GM18511 (cell line): ENCODE measurements around the gene LRFN5.
"Not testable (repeated sequence)": the region's sequence is repeated elsewhere in the genome, so short reads cannot be mapped to it uniquely, and the experiment has no call there.

Source experiments
- ATAC-seq: cut with Tn5 transposase; IDR thresholded peaks from one replicate; pipeline ENCODE4 v1.9.1; 2021; ENCODE audit warnings: mild to moderate bottlenecking, moderate library complexity; ENCODE audit not compliant: unreplicated experiment

The LRFN5 gene

DNA sequence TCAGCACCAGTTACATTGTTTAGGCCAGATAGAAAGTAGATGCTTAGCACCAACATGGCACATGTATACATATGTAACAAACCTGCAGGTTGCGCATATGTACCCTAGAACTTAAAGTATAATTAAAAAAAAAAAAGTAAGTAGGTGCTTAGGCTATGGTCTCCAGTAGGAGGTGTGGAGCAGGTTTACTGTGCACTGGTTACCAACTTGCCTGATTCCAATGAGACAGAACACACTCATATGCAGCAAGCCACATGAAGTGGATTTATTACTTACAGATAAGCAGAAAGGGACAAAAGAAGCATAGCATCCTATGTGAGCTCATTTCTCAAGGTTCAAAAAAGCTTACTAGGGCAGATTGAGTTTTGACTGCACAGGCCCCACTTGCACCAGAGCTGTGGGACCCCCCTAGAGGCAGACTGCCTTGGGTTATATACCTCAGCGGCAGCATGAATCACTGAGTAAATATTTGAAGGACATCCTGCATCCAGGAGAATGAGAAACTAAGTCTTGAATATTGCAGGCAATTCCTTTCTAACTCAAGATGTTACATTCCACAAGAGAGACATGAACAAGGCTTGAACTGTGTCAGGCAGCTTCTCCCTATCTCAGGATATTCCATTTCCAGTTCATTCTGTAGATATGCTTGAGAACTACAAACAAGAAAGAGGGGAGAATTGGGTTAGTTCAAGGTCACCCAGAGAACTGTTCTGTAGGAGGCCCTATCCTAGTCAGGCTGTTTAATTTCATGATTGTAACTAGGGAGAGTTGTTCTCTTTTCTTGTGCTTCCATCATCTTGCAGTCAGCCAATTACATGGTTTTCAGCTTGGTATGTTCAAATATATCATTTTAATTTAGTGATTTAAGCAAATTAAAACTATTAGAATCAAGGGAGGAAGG is 30.1 kb downstream of the LRFN5 start:
- no peak for ATAC-seq

DNA sequence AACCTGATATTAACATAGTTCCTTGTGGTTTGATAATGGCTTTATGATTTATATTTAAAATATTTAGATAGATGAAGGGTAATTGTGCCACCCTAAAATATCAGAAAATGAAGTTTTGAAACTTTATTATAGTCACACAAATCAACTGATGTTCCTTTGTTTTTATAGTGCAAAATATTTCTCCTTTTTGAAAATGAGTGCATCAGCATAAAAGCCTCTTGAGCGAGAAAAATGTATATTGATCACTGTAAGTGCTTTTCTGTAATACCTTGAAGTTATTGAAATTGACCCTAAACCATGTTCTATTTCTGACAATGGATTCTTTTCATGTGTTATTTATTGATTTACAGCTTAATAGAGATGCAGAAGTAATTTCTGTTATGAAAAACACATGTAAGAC is 35.0 kb downstream of the LRFN5 start:
- no peak for ATAC-seq

DNA sequence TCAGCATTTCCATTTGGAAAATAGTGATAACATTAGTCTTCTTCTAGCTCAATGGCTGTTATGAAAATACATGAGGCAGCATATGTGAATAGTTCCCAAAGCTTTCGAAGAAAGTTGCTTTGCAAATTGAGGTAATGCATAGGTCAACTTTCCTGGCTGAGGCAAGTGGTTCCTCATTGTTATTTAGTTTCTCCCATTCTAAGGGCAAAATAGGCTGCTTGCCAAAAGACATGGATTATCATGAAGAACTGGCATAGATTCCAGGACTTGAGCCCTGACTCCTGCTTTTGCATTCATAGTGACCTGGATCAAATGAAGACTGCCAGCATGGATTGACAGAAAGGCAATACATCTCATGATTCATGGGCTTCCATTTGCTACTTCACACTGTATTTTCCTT is 35.7 kb downstream of the LRFN5 start:
- no peak for ATAC-seq

DNA sequence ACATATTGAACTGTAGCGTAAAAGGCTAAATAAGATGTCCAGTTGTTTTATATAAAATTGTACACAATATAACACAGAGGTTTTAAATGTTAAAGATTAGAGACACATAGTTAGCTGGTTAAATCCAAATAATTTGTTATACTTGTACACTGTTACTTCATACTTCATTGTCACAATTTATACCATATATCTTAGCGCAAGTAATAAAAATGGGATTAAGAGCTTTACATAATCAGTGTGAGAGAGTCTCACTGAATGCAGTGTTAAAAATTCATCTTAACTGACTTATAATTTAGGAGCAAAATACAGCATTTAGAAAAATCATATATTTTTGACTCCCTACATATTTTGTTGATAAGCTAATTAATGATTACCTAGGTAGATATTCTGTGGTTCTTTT is 36.1 kb downstream of the LRFN5 start:
- ATAC-seq = no peak

DNA sequence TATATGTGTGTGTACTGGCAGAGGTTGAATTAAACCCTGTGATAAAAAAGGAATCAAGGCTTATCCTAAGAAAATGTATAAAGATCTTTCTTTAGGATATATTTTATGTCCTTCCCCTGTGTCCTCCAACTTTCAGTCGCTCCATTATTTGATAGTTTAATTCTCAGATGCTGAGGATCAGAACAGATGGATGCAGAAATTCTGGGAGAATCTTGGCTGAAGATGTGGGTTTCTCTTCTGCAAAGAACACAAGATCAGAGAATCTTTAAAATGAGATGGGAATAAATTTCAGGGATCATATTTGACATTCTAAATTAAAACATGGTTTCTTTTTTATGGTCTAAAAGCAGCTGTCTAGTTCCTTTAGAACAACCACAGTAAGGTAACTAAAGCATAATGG is 37.9 kb downstream of the LRFN5 start:
- ATAC-seq = no peak

DNA sequence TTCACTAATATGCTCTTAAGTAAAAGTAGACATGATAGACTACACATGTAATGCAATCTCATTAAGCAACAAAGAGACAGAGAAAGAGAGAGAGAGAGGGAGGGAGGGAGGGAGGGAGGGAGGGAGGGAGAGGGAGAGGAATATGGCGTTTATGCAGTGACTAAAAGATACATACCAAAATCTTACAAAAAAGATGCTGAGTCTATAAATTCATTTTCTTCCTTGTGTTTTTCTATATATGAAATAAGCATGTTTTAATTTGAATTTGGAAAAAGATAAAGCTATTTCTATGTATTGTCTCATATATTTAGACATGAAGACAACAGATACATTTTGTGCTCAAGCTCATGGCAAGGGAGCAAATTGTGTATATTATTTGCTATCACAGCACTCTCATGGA is 44.1 kb downstream of the LRFN5 start:
- ATAC-seq = no peak

DNA sequence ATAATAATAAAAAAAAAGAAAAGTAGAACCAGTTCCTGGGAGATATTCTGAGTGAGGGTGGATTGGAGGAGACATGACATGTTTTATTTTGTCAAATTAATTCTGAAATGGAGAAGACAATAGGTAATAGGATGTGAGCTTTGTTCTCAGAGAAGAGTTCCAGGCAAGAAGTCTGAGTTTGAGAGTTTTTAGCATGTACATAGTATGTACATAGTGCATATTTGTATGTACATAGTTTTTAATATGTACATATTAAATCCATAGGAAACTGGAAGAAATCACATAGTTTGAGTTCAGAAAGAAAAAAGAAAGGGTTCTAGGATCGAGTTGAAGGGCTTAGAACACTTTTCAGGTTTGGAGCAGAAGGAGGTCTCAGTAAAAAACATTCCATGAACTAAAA is 47.5 kb downstream of the LRFN5 start:
- no peak for ATAC-seq

DNA sequence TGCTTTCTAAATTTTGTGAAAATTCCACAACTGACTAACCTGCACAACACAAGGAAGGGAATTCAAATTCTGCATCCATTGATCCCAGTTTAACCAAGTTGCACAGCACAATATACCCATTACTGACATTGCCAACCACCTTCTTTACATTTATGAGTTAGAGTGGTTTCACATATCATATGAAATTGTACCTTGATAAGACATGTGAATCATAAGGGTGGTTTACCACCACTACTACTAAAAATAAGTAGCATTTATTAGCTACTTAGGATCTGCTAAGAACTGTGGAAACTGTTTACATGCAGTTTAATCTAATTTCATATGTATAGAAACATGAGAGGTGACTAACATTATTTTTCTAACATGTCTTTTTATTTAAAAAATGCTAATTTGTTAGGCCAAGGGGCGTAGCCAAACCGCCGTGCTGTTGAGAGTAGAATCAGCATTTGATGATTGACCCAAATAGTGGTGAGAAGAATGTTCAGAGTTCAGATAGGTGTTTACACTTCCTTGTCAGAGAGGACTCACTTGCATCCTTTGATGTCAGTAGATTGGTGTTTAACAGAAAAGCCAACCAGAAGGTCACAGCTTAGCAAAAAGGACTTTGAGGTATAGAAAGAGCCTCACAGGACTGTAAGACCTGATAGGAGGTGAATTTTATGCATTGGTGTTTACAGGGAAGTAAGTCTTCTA is 56.2 kb downstream of the LRFN5 start:
- ATAC-seq = no peak

DNA sequence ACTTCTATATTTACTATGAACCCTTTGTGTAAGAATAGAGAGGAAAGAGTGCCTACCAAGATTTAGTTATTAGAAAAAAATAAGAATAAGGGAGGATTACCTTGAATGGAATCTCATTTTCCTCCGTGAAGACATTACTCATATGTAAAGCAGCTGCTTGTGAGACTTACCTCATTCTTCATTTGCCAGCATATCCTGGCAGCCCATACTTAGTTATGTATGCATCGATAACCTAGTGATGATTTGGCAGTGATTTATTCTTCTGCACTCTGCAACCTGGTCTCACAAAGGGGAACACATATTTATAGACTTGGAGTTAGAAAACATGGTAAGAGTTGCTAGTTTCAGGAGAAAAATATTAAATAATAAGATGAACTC is 56.8 kb downstream of the LRFN5 start:
- ATAC-seq = no peak

DNA sequence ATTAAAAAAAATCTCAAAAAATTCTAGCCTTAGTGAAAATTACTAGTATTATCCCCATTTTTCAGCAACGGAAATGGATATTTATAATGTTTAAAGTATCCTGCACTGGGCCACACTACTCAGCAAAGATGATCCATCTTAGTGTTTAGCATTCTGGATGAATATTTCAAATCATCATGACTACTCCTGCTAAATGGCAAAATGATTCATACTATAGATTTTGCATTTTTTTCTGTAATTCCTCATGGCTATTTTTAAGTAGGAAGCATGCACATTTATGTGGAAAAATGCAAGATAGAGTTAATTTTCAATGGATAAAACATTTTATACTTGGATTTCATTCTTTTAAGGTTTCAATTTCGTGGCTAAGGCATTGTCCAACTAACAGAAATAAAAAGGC is 59.6 kb downstream of the LRFN5 start:
- no peak for ATAC-seq

DNA sequence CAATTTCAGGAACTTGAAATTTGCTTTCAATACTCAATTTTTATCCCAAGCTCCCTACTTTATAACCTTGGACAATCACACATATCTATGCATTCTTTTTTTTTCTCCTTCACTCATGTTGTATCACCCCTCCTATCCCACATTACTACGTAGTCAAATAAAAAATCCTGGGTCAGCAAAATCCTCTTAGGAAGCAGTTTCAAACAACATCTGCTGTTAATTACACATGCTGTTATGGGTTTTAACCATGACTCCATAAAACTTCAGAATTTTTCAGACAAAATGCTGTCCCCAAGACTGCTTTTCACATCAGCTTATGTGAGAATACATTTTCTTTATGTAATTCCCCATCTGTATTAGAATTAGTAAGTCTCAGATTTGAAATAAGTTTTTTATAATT is 61.7 kb downstream of the LRFN5 start:
- ATAC-seq = no peak

DNA sequence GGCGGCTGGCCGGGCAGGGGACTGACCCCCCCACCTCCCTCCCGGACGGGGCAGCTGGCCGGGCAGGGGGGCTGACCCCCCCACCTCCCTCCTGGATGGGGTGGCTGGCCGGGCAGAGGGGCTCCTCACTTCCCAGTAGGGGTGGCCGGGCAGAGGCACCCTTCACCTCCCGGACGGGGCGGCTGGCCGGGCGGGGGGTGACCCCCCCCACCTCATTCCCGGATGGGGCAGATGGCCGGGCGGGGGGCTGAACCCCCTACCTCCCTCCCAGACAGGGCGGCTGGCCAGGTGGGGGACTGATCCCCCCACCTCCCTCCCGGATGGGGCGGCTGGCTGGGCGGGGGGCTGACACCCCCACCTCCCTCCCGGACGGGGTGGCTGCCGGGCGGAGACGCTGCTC is 66.9 kb downstream of the LRFN5 start:
- not testable (repeated sequence) for ATAC-seq

DNA sequence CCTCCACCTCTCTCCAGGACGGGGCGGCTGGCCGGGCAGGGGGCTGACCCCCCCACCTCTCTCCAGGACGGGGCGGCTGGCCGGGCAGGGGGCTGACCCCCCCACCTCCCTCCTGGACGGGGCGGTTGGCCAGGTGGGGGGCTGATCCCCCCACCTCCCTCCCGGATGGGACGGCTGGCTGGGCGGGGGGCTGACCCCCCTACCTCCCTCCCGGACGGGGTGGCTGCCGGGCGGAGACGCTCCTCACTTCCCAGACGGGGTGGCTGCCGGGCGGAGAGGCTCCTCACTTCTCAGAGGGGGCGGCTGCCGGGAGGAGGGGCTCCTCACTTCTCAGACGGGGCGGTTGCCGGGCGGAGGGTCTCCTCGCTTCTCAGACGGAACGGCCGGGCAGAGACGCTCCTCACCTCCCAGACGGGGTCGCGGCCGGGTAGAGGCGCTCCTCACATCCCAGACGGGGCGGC is 67.9 kb downstream of the LRFN5 start:
- not testable (repeated sequence) for ATAC-seq

DNA sequence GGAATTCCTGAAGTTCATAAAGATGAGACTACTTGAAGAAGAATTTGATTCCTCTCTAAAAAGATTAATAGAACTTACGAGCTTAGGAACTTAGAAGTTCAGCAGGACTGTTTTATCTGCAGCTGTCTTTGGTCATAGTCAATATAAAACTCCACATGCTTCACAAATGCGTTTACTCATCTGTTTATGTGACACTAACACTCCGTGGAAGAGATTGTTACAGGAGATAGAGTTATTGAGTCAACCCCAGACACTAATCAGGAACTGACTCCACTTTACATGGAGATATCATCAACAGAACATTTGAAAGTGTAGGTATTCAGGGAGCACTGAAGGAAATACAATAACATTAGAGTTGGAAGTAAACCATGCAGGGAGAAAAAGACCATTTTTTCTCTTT is 92.8 kb downstream of the LRFN5 start:
- no peak for ATAC-seq

DNA sequence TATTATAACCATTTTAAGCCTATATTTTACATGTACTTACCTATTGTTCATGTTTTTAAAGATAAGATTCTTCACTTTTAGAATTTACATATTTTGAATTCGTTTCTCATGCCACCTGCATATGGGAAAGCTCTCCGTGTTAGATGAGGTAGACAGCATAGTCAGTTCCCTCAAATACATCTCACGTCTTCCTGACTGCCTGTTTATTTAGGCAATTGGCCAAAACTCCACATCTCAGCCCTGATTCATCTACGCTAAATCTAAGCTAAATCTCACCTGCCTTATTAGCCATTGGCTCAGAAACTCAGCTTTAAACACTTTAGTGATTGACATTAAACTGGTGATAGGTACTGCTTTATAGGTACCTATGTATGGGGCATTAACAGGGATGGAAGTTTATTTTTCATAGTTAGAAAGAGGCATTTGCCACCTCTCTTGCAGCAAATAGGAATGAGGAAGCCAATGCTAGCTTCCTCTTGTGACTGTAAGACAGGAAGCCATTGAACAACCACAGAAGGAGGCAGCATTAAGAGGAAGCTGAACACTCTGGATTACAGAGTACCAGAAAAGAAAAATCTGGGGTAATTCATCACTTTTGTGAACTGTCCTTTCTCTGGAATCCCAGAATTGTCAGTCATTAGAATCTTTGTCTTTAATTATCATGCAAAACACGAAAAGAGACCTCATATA is 111.9 kb downstream of the LRFN5 start:
- no peak for ATAC-seq

DNA sequence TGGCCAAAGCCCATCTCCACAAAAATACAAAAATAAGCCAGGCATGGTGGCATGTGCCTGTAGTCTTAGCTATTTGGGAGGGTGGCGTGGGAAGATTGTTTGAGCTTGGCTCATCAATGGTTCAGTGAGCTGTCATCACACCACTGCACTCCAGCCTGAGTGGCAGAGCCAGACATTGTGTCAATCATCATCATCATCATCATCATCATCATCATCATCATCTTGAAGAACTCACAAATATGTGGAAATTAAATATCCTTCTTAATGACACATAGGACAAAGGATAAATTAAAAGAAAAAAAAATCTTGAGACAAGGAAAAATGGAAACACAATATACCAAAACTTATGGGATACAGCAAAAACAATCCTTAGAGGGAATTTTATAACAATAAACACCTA is 132.5 kb downstream of the LRFN5 start:
- no peak for ATAC-seq

DNA sequence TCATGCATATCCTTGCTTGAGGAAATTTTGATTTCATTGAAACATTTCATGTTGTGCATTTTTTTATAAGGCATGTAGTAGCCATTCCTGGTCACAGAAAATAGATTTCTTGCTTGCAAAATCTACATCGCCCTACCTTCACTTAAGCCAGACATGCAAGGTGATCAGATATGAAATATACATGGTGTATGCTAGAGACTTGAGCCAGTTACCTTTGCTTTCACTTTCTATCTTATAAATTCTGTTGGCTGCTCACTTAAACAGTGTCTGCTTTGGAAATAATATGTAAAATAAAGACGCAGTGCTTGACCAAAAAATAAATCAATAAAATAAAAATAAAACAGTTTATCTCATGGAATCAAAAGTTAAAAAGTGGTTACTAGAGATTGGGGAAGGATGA is 136.5 kb downstream of the LRFN5 start:
- no peak for ATAC-seq

DNA sequence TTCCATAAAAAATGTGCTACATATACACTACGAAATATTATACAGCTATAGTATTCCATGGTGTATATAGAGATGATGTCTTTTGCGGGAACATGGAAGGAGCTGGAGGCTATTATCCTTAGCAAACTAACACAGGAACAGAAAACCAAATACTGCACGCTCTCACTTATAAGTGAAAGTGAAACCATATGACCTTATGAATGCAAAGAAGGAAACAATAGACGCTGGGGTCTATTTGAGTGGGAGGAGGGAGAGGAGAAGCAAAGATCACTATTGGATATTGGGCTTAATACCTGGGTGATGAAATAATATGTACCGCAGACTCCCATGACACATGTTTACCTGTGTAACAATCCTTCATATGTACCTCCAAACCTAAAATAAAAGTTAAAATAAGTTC is 142.8 kb downstream of the LRFN5 start:
- ATAC-seq = peak; percentile 95

DNA sequence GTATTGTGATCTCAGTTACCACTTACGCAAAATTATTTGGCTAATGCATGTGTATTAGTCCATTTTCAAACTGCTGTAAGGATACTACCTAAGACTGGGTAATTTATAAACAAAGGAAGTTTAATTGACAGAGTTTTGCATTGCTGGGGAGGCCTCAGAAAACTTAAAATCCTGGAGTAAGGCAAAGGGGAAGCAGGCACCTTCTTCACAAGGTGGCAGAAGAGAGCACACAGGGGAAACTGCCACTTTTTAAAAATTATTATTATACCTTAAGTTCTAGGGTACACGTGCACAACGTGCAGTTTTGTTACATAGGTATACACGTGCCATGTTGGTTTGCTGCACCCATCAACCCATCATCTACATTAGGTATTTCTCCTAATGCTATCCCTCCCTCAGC is 143.9 kb downstream of the LRFN5 start:
- not testable (repeated sequence) for ATAC-seq

DNA sequence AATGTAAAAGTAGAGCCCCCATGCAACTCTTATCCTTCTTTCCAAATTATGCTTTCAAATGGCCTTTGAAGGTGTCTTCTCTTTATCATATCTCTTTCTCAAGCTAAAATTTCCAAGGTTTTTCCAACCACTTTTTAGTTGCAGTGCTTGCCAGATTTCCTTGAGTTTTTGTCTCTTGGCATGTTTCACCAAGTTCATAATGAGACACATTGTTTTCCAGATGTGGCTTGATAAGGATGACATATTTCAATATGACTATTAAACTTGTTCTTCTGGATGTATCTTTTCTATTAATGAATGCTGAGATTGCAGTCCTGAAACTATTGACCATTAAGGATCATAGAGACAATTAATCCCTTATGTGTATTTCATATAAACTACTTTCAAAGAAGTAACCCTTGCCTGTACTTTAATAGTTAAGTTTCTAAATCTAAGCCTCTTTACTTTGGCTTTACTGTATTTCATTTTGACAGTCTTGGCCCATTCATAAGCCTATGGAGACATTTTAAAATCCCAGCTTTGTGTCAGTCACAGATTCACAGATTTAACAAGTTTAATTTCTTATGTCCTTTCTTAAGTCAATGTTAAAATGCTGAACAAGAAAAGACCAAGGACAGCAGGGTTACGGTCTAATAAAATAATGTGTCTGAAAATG is 151.5 kb downstream of the LRFN5 start:
- ATAC-seq = no peak

DNA sequence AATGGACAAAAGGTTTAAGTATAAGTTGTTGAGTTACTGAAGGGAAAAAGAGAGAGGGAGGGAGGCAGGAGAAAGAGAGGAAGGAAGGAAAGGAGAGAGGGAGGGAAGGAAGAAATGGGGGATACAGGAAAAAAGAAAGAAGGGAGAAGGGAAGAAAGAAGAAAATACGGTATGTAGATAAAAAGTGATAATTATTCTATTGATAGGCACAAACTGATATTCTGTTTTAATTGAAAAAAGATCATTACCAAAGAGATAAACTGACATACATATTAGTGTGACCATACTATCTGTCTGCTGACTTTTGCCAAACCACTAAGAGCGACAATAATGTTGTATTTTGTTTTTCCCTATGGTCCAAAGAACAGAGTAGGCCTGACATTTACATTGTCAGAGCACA is 154.5 kb downstream of the LRFN5 start:
- ATAC-seq = no peak
